GM12873 (cell line): ENCODE measurements around the gene ZNF423.

ENCODE experiments used
- TF ChIP-seq, protein P1 (sequence below): IDR thresholded peaks from 2 replicates; pipeline ENCODE4 v1.5.1; 2012; ENCODE audit warnings: low read depth, mild to moderate bottlenecking, moderate library complexity, low read length, control low read depth; ENCODE audit not compliant: insufficient read depth; ENCODE audit errors: missing control alignments

Gene ZNF423

DNA sequence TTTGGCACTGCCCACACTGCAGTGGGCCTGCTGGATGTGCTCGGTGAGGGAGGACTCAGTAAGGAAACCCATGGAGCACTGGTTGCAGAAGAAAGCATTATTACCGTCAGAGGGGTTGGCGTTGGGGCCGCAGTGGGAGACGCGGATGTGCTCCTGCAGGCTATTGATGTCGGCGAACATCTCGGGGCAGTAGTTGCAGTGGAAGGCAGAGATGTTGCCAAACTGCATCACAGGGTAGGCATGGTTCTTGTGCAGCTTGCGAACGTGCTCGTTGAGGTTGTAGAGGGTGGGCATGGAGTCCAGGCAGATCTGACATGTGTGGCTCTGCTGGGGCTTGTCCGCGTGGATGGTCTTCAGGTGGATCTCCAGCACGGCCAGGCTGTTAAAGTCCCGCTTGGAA, 218.4 kb downstream of the ZNF423 start:
- TF ChIP-seq, protein P1, sequence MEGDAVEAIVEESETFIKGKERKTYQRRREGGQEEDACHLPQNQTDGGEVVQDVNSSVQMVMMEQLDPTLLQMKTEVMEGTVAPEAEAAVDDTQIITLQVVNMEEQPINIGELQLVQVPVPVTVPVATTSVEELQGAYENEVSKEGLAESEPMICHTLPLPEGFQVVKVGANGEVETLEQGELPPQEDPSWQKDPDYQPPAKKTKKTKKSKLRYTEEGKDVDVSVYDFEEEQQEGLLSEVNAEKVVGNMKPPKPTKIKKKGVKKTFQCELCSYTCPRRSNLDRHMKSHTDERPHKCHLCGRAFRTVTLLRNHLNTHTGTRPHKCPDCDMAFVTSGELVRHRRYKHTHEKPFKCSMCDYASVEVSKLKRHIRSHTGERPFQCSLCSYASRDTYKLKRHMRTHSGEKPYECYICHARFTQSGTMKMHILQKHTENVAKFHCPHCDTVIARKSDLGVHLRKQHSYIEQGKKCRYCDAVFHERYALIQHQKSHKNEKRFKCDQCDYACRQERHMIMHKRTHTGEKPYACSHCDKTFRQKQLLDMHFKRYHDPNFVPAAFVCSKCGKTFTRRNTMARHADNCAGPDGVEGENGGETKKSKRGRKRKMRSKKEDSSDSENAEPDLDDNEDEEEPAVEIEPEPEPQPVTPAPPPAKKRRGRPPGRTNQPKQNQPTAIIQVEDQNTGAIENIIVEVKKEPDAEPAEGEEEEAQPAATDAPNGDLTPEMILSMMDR = no peak

DNA sequence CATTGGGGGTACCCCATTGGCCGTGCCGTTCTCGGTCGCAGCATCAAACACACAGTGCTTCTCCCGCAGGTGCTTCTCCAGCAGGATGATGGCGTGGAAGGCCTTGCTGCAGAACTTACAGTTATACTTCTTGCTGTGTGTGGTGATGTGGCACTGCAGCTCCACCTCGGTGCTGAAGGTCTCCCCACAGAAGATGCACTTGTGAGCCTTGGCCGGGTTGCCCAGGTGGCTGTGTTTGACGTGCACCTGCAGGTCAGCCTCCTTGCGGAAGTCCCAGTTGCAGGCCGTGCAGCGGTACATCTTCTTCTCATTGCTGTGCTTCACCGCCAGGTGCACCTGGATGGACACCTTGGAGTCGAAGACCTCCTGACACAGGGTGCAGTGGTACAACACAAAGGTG, 219.3 kb downstream of the ZNF423 start:
- TF ChIP-seq, protein P1 = no peak

DNA sequence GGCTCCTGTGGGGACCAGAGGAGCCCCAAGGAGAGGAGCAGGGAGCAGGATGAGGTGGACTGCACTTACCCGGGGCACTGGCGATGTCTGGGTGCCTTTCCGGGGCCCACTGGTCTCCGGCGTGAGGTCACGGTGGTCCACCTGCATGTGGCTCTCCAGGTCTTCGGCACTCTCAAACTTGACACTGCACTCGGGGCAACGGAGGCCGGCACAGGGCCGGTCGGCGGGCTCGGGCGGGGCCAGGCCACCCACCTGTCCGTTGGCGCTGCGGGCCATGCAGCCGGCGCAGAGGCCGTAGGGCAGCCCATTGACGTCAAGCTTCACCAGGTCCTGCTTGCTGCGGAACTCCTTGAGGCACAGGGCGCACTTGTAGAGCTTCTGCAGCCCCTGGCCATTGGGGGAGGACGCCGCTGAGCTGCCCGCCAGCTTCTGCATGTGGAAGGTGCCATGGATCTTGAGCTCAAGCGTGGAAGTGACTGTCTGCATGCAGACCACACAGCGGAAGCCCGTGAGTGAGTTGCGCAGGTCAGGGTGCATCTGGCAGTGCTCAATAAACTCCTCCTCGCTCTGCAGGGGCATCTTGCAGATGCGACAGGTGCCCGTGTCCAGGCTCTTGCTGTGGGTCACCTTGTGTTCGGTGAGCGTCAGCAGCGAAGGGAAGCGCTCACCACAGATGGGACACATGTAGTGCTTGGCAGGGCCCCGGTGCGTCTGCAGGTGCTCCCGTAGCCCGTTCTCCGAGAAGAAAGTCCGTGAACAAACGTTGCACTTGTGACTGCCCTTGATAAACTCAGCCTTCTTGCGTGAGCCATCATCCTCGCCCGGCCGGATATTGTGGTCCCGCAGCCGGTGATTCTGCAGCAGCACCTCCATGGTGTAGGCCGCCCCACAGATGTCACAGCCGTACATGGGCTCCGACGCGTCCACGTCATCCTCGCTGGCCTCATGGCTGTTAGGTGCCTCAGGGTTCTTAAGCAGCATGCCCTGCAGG, 220.0 kb downstream of the ZNF423 start:
- TF ChIP-seq, protein P1 = no peak

DNA sequence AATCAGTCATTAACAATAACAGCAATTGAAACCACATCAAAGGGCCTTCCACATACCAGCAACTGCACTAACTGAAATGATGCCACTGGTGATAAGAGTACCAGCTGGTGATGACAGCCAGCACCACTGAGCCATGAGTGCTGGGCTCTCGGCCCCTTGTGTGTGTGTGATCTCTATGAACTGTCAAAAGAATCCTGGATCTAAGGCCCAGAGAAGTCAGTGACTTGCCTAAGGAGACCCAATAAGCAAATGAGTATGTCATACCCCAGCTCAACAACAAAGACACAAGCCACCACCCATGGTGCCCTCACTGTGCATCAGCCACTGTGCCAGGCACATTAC, 220.9 kb downstream of the ZNF423 start:
- TF ChIP-seq, protein P1 = no peak

DNA sequence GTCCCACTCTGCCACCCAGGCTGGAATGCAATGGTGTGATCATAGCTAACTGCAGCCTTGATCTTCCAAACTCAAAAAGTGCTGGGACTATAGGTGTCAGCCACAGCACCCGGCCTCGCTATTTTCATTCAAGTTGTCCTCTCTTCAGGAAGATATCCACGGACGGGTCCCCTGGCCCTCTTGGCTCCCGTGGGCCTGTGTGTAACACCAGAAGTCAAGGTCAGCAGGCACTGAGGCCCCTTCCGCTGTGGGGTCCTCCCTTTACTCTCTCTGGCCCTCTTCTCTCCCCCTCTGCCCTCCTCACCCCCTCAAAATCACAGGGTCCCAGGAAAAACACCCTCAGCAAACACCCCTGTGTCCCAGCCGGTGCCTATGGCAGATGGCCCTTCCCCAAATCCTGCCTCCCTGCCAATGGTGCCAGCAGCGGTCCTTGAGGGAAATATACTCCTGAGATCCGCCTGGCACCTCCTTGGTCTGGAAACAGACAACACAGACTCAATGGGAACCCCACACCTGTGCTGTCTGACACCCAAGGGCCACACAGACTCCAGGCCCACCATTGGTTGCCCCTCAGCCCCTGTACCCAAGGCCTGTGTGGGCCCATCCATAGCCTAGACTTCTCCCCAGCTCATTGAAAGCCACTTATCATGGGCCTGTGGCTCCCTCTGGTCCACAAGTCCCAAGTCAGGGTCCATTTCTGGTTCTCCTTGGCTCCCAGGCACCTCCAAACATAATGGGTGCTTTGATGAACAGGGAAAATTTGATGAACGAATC, 221.5 kb downstream of the ZNF423 start:
- TF ChIP-seq, protein P1 = no peak

DNA sequence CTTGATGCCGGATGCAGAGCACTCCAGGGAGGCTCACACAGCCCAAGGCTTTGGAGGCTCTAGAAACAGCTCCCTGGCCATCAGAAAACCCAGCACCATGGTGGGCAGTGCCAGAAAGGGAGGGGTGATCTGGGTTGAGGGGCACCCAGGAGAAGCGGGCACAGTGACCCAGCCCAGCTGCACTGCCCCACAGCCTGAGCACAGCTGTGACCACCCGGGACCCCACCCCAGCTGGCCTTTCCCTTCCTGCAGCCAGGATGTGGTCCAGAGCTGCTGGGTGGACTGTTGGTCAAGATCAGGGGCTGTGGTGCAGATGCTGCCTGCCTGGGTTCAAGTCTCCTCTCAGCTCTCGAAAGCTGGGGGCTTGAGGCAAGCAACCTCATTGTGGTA, 223.1 kb downstream of the ZNF423 start:
- TF ChIP-seq, protein P1 = no peak

DNA sequence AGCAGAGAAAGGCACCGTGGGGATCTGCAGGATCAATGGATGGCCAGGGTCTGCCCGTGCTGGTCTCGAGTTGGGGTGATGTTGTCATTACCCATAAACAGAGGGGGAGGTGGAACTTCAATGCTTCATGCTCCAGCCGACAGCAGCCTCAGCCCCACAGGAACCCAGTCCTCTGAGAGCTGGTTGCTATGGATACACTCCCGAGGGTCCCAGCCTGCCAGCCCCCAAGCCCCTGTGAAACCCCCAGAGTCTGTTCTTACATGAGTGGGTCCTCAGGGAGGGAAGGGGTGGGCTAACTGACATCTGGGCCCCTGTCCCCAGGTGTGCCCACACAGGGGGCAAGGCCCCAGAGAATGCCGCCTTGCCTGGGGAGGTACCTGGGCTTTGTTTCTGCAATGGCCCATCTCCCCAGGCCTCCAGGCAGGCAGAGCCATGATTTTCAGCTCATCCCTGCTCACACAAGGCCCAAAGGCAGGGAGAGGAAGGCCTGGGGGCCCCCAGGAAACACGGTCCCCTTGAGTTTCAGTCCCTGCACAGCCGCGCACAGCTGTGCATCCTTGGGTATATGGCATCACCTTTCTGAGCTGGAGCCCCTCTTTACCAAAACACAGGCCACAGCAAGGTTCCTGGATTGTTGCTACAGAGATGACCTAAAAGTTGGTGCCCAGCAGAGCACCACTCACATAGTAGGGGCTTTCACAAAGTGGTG, 223.7 kb downstream of the ZNF423 start:
- TF ChIP-seq, protein P1 = no peak
